ENCODE measurements around the gene ATOH8.

ATOH8 gene

GRCh38 chr2:85754313-85755095, 713 bp downstream of the ATOH8 start:
- DNase-seq (ENCODE audit: low read depth in 3 of 3): no peak

DNA sequence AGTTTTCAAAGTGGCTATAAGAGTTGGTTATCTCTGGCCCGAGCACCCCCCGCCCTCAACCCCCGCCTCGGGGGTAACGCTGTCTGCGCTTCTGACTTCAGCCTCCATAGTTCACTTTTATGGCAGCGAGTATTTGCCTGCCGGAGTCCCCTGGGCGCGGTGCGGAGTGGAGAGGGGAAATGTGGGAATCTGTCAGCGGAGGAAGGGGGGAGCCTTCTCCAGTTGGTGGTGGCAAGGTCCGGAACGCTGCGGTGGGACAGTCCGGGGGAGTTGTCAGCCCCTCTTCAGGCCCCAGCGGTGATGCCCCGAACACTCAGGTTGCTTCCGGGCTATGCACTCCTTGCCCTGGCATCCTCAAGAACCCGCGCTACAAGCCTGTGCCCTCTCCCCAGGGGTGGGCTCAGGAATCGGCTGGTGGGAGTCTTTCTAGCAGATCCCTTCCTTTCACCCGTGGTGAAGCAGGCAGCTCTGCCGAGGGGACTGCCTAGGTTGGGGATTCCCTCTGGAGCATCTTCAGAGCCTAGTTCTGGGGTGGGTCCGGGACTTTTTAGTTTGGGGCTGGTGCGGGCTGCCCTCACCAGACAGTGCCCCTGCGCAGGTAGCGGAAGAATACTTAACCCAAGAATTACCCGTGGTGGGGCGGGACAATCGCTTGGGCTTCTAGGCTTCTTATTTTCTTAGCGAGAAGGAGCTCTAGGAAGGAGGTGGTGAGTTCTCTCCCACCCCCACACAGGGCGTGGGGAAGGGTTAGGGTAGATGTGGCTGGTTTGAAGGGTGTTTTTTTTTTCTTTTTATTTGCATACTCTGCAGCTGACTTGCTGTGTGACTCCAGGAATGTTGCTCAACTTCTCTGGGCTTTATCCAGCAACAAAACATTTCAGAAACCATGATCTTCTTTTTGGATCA, 1.6 kb downstream of the ATOH8 start:
- DNase-seq (ENCODE audit: low read depth in 3 of 3): no peak

- no peak for DNase-seq (ENCODE audit: low read depth in 3 of 3)
These were observed 2.4 kb downstream of the ATOH8 start for GRCh38 chr2:85756195-85756594.

GRCh38 chr2:85756822-85757435, 3.1 kb downstream of the ATOH8 start:
- DNase-seq (ENCODE audit: low read depth in 3 of 3): no peak

GRCh38 chr2:85757860-85758259, 4.1 kb downstream of the ATOH8 start:
- DNase-seq (ENCODE audit: low read depth in 3 of 3): no peak

- no peak for DNase-seq (ENCODE audit: low read depth in 3 of 3)
These were observed 4.8 kb downstream of the ATOH8 start for GRCh38 chr2:85758361-85759256.

- no peak for DNase-seq (ENCODE audit: low read depth in 3 of 3)
These were observed 5.4 kb downstream of the ATOH8 start for GRCh38 chr2:85759257-85759613.

DNA sequence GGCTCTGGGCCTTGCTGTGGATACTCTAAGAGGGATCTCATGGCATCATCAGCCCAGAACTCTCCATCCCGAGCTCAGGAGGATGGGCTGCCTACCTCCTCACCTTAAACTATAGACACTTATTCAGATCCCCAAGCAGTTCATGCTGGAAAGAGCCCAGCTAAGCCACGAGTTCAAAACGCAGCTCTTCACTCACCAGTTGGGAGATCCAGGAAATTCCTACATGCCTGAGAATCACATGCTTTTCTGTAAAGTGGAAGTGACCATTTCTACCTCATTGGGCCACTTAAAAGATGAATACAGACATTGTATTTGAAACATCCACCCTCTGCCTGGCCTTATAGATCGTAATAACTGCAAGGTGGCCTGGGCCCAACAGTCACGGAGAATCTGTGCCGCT, 6.6 kb downstream of the ATOH8 start:
- DNase-seq (ENCODE audit: low read depth in 3 of 3): no peak

DNA sequence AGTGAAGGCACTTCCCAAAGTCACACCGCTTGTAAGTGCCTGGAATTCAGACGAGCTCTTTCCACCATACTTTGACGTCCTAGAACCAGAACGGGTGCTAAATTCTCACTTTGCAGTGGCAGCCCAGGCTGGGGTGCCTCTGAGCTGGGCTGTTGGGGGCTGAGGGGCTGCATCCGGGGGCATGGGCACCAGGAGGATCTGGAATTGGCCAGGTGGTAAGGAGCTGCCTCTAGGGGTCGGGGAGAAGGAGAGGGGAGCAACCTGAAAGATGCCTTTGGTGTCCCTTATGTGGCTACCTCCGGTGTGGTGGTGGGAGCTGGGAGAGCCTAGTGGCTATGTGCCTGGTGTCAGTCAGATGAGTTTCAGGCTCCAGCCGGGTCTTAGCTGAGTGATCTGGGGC, 7.1 kb downstream of the ATOH8 start:
- DNase-seq (ENCODE audit: low read depth in 3 of 3): no peak

DNA sequence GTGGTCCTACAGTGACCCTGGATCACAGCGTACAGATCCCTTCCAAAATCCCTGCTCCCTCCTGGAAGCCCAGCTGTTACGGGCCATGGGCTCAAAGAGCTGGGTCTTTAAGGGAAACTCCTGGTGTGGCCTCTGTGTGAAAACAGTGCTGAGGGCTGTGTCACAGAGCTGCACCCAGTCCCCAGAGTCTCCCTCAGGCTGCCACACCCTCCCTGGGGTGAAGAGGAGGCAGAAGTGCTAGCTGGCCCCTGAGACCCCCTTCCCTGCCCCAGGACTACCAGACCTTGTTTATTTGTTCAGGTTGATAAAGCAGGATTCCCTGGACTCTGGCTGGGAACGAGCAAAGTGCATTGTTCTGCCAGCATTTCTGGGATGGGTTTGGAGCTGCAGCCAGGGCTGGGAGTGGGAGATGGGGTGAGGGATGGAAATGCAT, 7.7 kb downstream of the ATOH8 start:
- no peak for DNase-seq (ENCODE audit: low read depth in 3 of 3)

- DNase-seq (ENCODE audit: low read depth in 3 of 3): no peak
These were observed 8.2 kb downstream of the ATOH8 start for GRCh38 chr2:85761946-85762345.

GRCh38 chr2:85763132-85763531, 9.3 kb downstream of the ATOH8 start:
- DNase-seq (ENCODE audit: low read depth in 3 of 3): no peak

GRCh38 chr2:85763831-85764230, 10.0 kb downstream of the ATOH8 start:
- DNase-seq (ENCODE audit: low read depth in 3 of 3): no peak

DNA sequence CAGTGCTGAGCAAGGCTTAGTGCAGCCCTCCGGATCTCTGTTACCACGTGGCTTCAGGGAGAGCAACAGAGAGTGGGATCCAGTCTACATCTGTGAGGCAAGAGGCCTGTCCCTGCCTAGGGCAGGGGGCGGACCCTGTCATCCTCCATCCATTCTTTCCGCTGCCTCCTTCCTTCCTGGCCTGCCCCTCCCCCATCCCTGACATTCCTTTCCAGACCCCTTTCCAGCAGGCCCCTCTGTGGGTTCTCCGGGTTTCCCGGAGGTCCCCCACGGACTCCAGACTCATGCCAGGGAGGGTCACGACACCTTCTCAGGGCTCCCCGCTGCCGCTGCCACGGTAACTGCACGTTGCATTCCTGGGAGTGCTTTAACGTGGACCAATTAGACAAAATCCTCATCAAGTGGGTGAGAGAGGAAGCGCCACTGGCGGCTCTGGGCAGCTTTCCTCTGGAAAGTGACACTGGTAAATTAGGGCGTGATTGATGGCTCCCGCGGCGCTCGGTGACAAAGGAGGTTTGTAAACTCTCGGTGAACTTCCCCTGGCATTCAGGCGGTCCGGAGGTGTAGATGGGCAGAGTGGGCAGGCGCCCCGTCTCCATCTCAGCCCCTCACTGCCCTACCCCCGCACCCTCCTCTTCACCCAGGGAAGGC, 11.4 kb downstream of the ATOH8 start:
- DNase-seq (ENCODE audit: low read depth in 3 of 3): no peak

GRCh38 chr2:85766229-85766628, 12.4 kb downstream of the ATOH8 start:
- DNase-seq (ENCODE audit: low read depth in 3 of 3): no peak

DNA sequence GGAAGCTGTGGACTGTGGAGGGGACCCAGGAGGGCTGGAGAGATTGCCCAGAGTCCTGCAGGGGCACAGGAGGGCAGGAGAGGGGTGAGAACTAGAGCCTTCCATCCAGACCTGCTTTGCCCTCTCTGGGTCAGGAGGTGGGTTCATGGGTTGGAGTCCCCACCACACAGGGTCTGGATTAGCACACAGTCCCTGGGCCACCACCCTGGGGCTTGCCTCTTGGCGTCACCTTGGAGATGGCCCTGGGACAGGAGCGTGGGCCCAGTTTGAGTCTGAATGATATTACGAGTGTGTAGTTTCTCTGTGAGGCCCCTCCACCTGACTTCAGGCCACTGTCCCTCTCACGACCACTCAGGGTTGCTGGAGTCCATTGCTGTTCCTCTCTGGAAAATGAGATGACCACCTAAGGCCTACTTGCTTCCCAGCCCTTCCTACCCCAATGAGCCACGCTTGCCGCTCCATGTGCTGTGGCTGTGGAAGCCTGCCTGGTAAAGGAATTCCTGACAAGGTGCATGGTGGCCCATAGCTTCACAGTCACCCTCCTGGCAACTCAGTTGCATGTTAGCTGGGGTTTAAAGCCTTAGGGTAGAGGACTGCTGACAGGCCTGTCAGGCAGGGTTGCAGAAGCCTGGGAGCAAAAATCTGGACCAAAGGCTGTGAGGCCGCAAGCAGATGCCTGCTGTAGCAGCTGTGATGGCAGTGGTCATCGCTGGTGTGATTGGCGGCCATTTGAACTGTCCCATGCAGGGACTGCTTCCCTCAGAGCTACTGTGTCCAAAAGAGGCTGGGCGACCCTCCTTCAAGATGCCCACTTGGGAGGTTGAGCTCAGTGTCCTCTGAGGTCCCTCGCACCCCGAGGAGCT, 14.2 kb downstream of the ATOH8 start:
- no peak for DNase-seq (ENCODE audit: low read depth in 3 of 3)

GRCh38 chr2:85768713-85769112, 14.9 kb downstream of the ATOH8 start:
- no peak for DNase-seq (ENCODE audit: low read depth in 3 of 3)

DNA sequence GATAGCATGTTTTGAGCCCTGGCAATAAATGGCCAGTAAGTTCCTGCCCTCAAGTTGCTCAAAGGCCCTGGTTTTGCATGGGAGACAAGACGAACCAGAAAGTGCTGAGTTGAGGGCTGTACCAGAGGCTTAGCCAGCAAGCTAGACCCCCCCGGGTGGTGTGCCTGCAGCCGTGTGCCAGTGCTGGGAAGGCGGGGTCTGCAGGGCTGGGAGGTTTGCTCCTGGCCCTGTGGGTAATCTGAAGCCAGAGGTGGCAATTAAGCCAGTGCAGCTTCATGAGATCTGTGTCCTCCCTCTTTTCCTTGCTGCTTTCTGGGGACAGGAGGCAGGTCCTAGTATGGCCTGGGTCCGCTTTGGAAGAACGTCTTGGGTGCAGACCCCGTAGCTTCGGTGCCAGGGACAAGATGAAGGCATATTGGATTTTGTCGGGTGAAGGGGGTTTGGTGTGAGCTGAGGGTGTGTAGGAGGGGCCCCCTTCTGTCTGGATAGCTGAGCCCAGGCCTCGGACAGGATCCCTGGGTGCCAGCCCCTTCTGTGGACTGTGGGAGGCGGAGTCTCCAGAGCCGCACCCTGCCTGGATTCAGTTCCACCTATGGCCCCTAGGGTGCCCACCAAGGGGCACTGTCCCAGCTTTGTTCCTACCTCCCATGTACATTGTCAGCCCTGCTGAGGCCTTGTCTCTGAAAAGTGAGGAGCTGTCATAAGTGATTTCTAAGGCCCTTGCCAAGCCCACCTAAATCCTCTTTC, 15.6 kb downstream of the ATOH8 start:
- no peak for DNase-seq (ENCODE audit: low read depth in 3 of 3)

DNA sequence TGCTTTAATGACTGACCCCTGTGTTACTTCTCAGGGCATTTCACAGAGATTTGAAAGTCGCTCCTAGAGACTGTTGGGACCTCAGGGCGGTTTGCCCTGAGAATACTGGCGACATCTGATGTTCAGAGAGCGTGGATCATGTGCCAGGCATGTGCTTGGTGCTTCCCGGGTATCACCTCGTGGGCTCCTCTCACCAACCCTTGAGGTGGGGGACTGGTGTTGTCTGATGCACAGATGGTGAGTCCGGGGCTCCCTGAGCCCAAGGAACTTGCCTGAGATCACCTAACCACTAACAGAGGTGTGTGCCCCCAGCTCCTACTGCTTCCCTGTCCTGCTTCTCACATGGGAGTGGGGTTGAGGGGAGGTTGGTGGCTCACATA, 16.2 kb downstream of the ATOH8 start:
- no peak for DNase-seq (ENCODE audit: low read depth in 3 of 3)
